Right atrium auricular region (tissue), 2 donors: ENCODE measurements around the gene KCNV2. TPM values are rescaled to one million over a fixed set of nuclear protein-coding genes. Genes with fewer than 3 reads are reported as not detected.

Source experiments
- DNase-seq: peaks from one replicate; pipeline ENCODE4 v3.0.0-alpha.2; 2019; ENCODE audit warnings: low spot score
- H3K27ac ChIP-seq, 2 donors: fragments of 200-600 bp; sonication (generic); 1 replicate in 1 of 2; 2 replicates in 1 of 2; pipeline ENCODE4 v1.5.1; 2016 to 2019
- H3K27me3 ChIP-seq, 2 donors: fragments of 200-600 bp; sonication (generic); one replicate each; pipeline versions ENCODE4 v1.5.1 to v1.6.0; 2017 to 2019
- H3K36me3 ChIP-seq: fragments of 200-600 bp; sonication (generic); one replicate; pipeline ENCODE4 v1.5.1; 2016
- H3K4me1 ChIP-seq, 2 donors: fragments of 200-600 bp; sonication (generic); one replicate each; pipeline versions ENCODE4 v1.5.1 to v1.6.0; 2017 to 2019
- H3K4me3 ChIP-seq, 2 donors: fragments of 200-600 bp; sonication (generic); 1 replicate in 1 of 2; 2 replicates in 1 of 2; pipeline ENCODE4 v1.5.1; 2017 to 2019; ENCODE audit warnings: mild to moderate bottlenecking in 1 of 2, moderate library complexity in 1 of 2
- H3K9me3 ChIP-seq, 2 donors: fragments of 200-600 bp; sonication (generic); one replicate each; pipeline ENCODE4 v1.5.1; 2019
- CTCF ChIP-seq, 2 donors: fragments of 200-600 bp; sonication (generic); IDR thresholded peaks; one replicate each; pipeline ENCODE4 v1.5.1; 2019; ENCODE audit warnings: antibody characterized with exemption in 2 of 2
- total RNA-seq, 2 donors: library from RNA; depleted of rRNA; stranded (reverse); fragments of >200 nt; gene quantifications; one replicate each; pipeline ENCODE4 v1.1.0, GENCODE V29; 2016

The KCNV2 gene
- total RNA-seq, 2 donors from 2014 or later, result not detected

- H3K9me3 ChIP-seq, result no peaks in the 10 kb centered on the region
- no peak for TF ChIP-seq CTCF (IDR thresholded peaks at IDR 0.05)
- no peaks in the 10 kb centered on the region for H3K4me1 ChIP-seq
- no peaks in the 10 kb centered on the region for H3K36me3 ChIP-seq
- DNase-seq, result no peak
- H3K27me3 ChIP-seq, result no peaks in the 10 kb centered on the region
- no peak overlapping the region for H3K4me3 ChIP-seq
- no peak overlapping the region for H3K27ac ChIP-seq
These were observed 26.1 kb upstream of the KCNV2 start for GRCh38 chr9:2691212-2691611.

- Histone ChIP-seq H3K9me3 (no peaks in the 10 kb centered on the region), H3K4me3 (no peak overlapping the region), H3K27me3 (no peaks in the 10 kb centered on the region), H3K36me3 (no peaks in the 10 kb centered on the region), H3K4me1 (no peaks in the 10 kb centered on the region), H3K27ac (no peak overlapping the region)
- no peak for DNase-seq
- TF ChIP-seq CTCF (IDR thresholded peaks at IDR 0.05), result no peak
These were observed 25.7 kb upstream of the KCNV2 start for GRCh38 chr9:2691626-2692025.

DNA sequence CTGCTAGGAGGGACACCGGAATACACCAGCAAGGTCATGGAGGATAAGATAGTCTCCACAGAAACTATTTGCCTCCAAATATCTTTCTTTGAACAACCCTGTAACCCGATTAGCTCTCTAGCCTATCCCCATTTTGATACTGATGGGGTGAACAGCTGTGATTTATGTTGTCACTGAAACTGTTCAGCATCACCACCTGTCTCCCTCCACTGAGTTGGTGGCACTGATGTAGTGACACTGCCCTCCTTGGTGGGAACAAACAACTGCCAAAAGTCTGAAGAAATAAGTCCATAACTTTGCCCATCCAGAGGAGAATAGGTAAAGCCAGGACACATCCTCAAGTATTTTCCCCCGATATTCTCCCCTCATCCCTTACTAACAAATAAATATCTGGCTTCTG lies 24.3 kb upstream of the KCNV2 start:
- no peaks in the 10 kb centered on the region for H3K27me3 ChIP-seq
- H3K36me3 ChIP-seq, result no peaks in the 10 kb centered on the region
- no peak overlapping the region for H3K4me3 ChIP-seq
- no peaks in the 10 kb centered on the region for H3K9me3 ChIP-seq
- no peak overlapping the region for H3K27ac ChIP-seq
- TF ChIP-seq CTCF (IDR thresholded peaks at IDR 0.05), result no peak
- DNase-seq, result no peak
- H3K4me1 ChIP-seq, result no peaks in the 10 kb centered on the region

DNA sequence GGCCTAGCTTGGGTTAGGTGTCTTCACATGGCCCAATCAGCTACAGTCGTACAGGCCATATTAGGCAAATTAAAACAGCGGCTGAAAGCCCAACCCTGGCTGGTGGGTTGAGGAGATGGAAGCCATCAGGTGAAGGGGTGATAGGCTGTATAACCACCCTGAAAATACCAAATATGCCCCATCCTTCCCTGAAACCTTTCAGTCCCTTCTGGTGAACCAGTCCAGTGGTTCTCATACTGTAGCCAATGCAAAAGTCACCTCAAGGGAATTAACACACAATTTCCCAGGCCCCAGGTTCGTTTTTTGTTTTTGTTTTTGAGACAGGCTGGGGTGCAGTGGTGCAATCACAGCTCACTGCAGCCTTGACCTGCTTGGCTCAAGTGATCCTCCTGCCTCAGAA lies 19.8 kb upstream of the KCNV2 start:
- no peaks in the 10 kb centered on the region for H3K9me3 ChIP-seq
- DNase-seq, result no peak
- TF ChIP-seq CTCF (IDR thresholded peaks at IDR 0.05), result no peak
- H3K4me3 ChIP-seq, result no peak overlapping the region
- H3K36me3 ChIP-seq, result no peaks in the 10 kb centered on the region
- no peaks in the 10 kb centered on the region for H3K27me3 ChIP-seq
- H3K4me1 ChIP-seq, result no peaks in the 10 kb centered on the region
- no peak overlapping the region for H3K27ac ChIP-seq

- Histone ChIP-seq H3K27ac (no peak overlapping the region), H3K27me3 (no peaks in the 10 kb centered on the region), H3K4me1 (no peaks in the 10 kb centered on the region), H3K9me3 (no peaks in the 10 kb centered on the region), H3K4me3 (no peak overlapping the region), H3K36me3 (no peaks in the 10 kb centered on the region)
- no peak for TF ChIP-seq CTCF (IDR thresholded peaks at IDR 0.05)
- DNase-seq, result no peak
These were observed 16.9 kb upstream of the KCNV2 start for GRCh38 chr9:2700398-2700797.

- no peaks in the 10 kb centered on the region for H3K4me1 ChIP-seq
- no peak for TF ChIP-seq CTCF (IDR thresholded peaks at IDR 0.05)
- DNase-seq, result no peak
- H3K4me3 ChIP-seq, result no peak overlapping the region
- no peaks in the 10 kb centered on the region for H3K27me3 ChIP-seq
- no peak overlapping the region for H3K27ac ChIP-seq
- H3K36me3 ChIP-seq, result no peaks in the 10 kb centered on the region
- H3K9me3 ChIP-seq, result no peaks in the 10 kb centered on the region
These were observed 16.3 kb upstream of the KCNV2 start for GRCh38 chr9:2700909-2701550.
